Skin of body (tissue), 2 donors: Measurements from ENCODE around the gene EVI5. TPM values are rescaled to one million over a fixed set of nuclear protein-coding genes. Genes with fewer than 3 reads are reported as not detected.

Source experiments
- DNase-seq: peaks from one replicate; lab custom pipeline; 2025; lab: John Stamatoyannopoulos, UW
- total RNA-seq: library from RNA; depleted of rRNA; stranded (reverse); fragments of >200 nt; gene quantifications from one replicate; pipeline ENCODE4 v1.2.3, GENCODE V29; 2014

Gene EVI5
- total RNA-seq, 1 donor from 2014 or later, result 67.5 TPM

- no peak for DNase-seq
Measured at GRCh38 chr1:92485381-92486250, 299.3 kb downstream of the EVI5 start.

GRCh38 chr1:92484472-92485380 lies 300.2 kb downstream of the EVI5 start:
- DNase-seq, result no peak

GRCh38 chr1:92483610-92484471 lies 301.1 kb downstream of the EVI5 start:
- DNase-seq, result no peak

DNA sequence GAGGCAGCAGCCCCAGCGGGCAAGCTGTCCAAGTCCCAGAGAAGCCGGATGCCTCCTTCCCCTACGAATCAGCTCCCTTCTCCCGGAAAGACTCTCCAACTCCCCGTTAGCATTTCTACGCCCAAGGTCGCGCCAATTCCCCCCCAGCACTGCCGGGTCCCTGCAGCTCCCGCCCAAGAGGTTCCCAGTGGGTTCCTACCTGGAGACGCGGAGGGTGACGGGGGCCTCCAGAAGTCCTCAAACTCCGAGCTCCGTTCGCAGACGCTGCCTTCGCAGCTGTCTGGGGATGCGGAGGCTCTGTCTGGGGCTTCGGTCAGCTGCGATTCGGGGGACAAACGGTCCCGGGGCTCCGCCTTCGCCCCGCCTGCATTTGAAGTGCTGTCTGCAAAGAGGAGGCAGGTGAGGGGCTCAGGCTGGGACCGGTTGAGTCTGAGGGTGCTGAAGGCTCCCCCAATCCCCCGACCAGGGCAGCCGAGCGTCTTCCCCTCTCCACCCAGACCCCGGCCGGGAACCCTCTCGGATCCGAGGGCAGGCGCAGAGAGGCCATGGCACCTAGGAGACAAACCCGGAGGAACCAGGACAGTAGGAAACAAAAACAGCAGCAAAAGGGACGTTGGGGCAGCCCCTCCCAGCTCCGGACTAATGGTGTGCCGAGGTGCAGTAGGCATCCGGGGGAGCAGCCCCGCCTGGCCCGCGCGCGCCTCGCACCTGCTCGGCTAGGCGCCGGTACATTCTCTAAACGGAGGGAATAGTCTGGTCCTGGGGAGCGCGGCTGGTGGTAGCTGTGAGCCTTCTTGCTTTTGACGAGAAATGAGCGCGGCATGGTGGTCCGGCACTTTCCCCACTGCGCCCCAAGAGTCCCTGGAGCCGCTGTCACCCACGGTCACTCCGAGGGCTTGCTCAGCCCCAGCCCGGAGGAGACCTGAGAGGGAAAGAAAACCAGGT lies 302.0 kb downstream of the EVI5 start:
- DNase-seq, result no peak

DNA sequence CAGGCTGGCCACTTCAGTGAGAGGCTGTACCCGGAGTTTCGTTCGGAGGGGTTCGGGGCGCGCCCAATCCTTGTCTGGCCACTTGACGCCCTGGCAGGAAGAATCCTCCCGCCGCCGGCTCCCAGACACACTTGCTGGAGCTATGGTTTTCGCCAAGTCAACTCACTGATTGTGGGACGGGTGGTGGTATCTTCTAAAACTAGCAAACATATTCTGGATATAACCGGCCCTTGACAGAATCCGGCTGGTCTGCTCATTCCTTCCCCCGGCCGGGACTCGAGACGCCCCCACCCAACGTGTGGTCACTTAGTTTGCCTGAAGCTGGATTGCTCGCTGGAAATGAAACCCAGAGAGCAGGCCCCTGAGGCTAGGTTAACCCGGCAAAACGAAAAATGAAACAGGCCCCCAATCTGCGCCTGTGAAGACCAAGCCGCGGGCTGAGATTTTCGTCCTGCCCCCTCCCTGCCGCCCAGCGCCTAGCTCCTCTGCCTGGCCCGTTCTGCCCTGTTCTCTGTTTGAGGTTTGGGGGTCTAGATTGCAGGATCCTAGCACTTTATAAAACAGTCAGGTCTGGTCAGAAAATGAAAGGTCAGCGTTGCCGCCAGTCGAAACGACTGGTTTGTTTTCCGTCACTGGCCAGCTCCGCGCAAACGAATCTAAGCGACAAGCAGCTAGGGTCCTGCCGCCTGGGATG lies 302.8 kb downstream of the EVI5 start:
- DNase-seq, result no peak

DNA sequence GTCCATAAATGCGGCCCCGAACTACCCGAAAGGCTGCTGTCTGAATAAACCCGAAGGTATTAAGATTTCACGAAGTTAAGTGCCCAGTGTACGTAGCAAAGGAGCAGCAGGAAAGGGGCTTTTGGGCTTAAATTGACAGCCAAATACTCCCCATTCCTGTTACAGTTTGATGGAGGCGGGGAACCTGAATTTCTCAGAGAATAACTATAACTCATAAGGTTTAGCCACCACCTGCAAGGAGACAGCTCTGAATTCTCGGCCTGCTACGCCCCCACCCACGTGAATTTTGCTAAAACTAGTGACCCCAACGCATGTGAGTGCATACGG lies 303.3 kb downstream of the EVI5 start:
- DNase-seq, result no peak

GRCh38 chr1:92480813-92481598 lies 303.9 kb downstream of the EVI5 start:
- no peak for DNase-seq

DNA sequence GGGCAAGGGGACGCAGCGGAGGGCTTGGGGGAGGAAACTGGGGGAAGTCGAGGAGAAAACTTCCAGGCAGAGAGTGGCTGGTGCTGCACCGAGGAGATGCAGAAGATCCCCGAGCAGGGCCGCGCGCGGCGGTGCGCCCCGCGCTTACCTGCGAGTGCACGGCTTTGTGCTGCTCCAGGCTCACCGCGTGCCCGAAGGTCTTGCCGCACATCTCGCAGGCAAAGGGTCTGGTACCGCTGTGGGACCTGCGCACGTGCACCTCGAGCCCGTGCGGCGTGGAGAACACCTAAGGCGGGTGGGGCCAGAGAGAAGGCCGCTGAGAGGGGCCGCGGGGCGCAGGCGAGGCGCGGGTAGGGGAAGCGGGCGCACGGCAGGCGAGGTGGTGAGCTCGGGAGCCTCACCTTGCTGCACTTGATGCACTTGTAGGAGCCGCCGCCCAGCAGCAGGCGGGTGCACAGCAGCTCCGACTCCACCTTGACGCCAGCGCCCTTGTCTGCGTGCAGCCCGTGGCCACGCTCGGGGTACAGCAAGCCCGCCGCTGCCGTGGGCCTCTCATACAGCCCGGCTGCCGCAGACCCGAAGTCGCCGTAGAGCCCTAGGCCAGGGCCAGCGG lies 304.6 kb downstream of the EVI5 start:
- DNase-seq, result no peak

DNA sequence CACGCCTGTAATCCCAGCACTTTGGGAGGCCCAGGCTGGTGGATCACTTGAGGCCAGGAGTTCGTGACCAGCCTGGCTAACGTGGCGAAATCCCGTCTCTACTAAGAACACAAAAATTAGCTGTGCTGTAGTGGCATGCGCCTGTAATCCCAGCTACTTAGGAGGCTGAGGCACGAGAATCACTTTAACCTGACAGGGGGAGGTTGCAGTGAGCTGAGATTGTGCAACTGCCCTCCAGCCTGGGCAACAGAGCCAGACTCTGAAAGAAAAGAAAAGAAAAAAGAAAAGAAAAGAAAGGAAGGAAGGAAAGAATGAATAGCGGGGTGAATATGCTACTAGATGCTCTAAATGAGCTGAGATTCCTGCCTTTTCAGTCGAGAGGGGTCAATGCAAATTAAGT lies 305.3 kb downstream of the EVI5 start:
- DNase-seq, result no peak

- DNase-seq, result no peak
Measured at GRCh38 chr1:92478393-92478792, 306.5 kb downstream of the EVI5 start.

DNA sequence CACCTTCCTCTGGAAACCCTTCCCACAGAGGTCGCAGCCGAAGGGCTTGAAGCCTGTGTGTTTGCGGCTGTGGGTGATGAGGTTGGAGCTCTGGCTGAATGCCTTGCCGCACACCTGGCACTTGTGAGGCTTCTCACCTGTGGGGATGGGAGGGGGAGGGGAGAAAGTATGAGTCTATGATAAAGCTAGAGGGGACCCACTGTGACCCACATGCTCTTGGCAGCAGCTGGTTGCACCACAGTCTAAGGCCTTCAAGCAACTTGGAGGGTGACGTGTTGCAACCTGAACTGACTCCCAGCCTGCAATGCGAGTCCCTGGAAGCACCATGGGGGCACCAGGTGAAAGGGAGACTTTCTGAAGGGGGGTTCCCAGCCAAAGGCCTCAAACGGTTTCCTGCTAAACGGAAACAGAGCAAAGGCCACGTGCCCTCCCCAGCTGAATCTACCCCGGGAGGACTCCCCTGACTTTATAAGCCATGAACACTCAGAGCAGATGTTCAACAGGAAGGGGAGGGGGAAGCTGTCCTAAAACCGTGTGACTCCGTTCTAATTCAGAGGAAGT lies 308.8 kb downstream of the EVI5 start:
- DNase-seq, result no peak

DNA sequence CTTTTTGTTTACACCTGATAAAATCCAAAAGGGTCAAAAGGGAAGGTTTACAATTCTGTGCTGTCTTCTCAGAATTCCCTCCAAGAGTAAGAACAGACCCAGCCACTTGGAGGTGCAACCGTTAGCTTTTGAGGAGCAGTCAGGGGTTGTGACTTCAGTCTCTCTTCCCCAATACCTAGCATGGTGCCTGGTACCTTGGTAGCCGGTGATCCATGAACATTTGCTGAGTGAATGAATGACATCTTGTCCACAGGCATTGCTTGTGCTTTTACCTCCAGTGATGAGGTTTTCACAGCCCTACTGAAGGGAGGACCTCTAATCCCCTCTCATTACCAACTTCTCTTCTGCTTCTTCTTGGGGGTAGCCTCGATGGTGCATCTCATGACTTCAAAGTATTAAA lies 309.9 kb downstream of the EVI5 start:
- no peak for DNase-seq

DNA sequence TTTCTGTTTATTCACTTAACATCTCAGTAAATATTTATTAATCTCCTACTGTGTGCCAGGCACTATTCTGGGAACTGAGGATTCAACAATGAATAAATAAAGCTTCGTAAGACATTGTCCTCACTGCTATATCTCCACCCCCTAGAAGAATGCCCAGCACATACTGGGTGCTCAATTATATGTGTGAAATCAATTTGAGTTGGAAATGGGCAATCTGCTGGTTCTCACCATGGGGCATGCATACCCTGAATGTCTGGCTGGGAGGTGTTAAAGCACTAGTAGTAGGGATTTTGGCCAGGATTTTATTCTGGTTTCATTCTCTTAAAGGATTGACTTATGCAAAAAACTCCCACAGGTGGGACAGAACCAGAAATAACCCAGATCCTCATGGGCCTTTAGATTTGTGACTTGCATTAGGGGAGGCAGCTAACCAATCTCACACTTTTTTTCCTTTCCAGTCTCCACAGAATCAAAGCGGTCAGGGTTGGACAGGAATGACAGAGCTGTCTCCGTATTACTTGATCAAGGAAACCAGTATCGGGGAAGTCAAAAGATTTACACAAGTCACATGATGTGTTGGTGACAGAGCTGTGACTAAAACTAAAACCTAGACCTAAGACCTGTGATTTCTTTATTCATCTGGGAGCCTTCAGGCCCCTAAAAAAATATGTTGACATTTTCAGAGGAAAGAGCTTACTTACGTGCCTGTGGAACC lies 311.0 kb downstream of the EVI5 start:
- no peak for DNase-seq

DNA sequence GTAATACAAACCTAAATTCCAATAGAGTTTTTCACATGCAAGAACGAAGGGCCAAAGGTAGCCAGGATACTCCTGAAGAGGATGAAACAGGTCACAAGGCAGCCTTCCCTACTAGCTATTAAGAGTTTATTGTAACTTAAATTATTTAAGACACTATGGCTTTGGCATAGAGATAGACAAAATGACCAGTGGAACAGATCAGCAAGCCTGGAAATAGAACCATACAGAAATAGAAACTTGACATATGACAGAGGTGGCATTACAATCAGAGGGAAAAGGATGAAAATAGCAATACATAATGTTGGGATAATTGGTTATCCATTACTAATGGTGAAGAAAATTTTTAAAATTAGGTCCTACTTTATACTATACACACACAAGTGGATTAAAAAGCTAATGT lies 314.7 kb downstream of the EVI5 start:
- DNase-seq, result no peak

GRCh38 chr1:92466683-92467352 lies 318.1 kb downstream of the EVI5 start:
- DNase-seq, result no peak

DNA sequence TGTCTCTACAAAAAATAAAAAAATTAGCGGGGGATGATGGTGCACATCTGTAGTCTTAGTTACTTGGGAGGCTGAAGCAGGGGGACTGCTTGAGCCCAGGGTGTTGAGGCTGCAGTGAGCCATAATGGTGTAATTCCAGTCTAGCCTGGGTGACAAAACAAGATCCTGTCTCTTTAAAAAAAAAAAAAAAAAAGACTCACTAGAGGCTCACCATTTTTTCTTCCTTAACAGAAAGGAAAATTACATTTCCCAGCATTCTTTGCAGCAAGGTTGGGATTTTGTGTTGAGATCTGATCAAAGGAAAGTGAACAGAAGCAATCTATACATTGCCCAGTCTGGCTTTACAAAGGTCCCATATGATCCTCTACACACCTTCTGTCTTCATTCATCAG lies 319.7 kb downstream of the EVI5 start:
- DNase-seq, result no peak
